Vagina (tissue), 2 donors: ENCODE measurements around the gene PGR. TPM values are rescaled to one million over a fixed set of nuclear protein-coding genes. Genes with fewer than 3 reads are reported as not detected.

Experiments
- DNase-seq, 2 donors: peaks; one replicate each; pipeline ENCODE4 v3.0.0-alpha.2; 2017; ENCODE audit errors: extremely low spot score in 2 of 2
- H3K27ac ChIP-seq: fragments of 200-600 bp; sonication (generic); one replicate; pipeline ENCODE4 v1.5.1; 2019
- H3K27me3 ChIP-seq: fragments of 200-600 bp; sonication (generic); one replicate; pipeline ENCODE4 v1.5.1; 2019
- H3K36me3 ChIP-seq, 2 donors: fragments of 200-600 bp; sonication (generic); one replicate each; pipeline ENCODE4 v1.5.1; 2017 to 2019
- H3K4me1 ChIP-seq: fragments of 200-600 bp; sonication (generic); one replicate; pipeline ENCODE4 v1.5.1; 2019
- H3K4me3 ChIP-seq, 2 donors: fragments of 200-600 bp; sonication (generic); 1 replicate in 1 of 2; 2 replicates in 1 of 2; pipeline ENCODE4 v1.5.1; 2016 to 2019
- H3K9me3 ChIP-seq: fragments of 200-600 bp; sonication (generic); one replicate; pipeline ENCODE4 v1.5.1; 2019
- CTCF ChIP-seq, 3 experiments: fragments of 450-650 bp in 2 of 3; fragments of 200-600 bp in 1 of 3; sonication (generic) in 1 of 3; IDR thresholded peaks; one replicate each; pipeline ENCODE4 v1.5.1; 2017 to 2019; ENCODE audit warnings: antibody characterized with exemption in 3 of 3, mild to moderate bottlenecking in 2 of 3, moderate library complexity in 2 of 3
- POLR2A ChIP-seq, 2 donors: fragments of 450-650 bp; IDR thresholded peaks; one replicate each; pipeline ENCODE4 v1.6.1; 2017; ENCODE audit warnings: antibody characterized with exemption in 2 of 2, mild to moderate bottlenecking in 2 of 2, moderate library complexity in 2 of 2
- POLR2AphosphoS5 ChIP-seq, 2 donors: sonication (generic); formaldehyde crosslinking; IDR thresholded peaks; one replicate each; pipeline ENCODE4 v1.9.0; 2017; ENCODE audit warnings: antibody characterized with exemption in 2 of 2, mild to moderate bottlenecking in 2 of 2, low read depth in 1 of 2; ENCODE audit not compliant: insufficient read depth in 1 of 2
- intact Hi-C: fragments of 100-400 bp; cut with DNase I; formaldehyde crosslinking; loops from one replicate; pipeline ENCODE4 v1.15.1; 2023
- total RNA-seq: library from RNA; depleted of rRNA; stranded (reverse); fragments of >200 nt; gene quantifications from one replicate; pipeline ENCODE4 v1.2.3, GENCODE V29; 2016

PGR gene
- total RNA-seq, 1 donor from 2014 or later = 34.4 TPM

- intact Hi-C loops = no loop called here
- TF ChIP-seq POLR2AphosphoS5 (IDR thresholded peaks at IDR 0.05; ENCODE audit: insufficient read depth in 1 of 2, low read depth in 1 of 2) = no peak
- TF ChIP-seq CTCF (IDR thresholded peaks at IDR 0.05) = no peak
- TF ChIP-seq POLR2A (IDR thresholded peaks at IDR 0.05) = no peak
Observed at GRCh38 chr11:101061606-101062005, 68.0 kb downstream of the PGR start.

GRCh38 chr11:101059331-101059730 lies 70.3 kb downstream of the PGR start:
- no peak for DNase-seq

More at GRCh38 chr11:101061606-101062005, 68.0 kb downstream of the PGR start:
- Histone ChIP-seq H3K9me3 (no peaks in the 10 kb centered on the region), H3K27ac (no peak overlapping the region), H3K36me3 (no peaks in the 10 kb centered on the region), H3K4me1 (peaks cover 28% of the 10 kb centered on the region), H3K4me3 (no peak overlapping the region), H3K27me3 (no peaks in the 10 kb centered on the region)
- DNase-seq = no peak

GRCh38 chr11:101053492-101053891 lies 76.1 kb downstream of the PGR start:
- H3K9me3 ChIP-seq = no peaks in the 10 kb centered on the region
- H3K4me3 ChIP-seq = no peak overlapping the region
- peaks cover 14% of the 10 kb centered on the region for H3K4me1 ChIP-seq
- DNase-seq = no peak
- H3K27me3 ChIP-seq = no peaks in the 10 kb centered on the region
- no peak overlapping the region for H3K27ac ChIP-seq
- intact Hi-C loops = no loop called here
- no peaks in the 10 kb centered on the region for H3K36me3 ChIP-seq
- TF ChIP-seq POLR2A (IDR thresholded peaks at IDR 0.05) (no peak), POLR2AphosphoS5 (IDR thresholded peaks at IDR 0.05; ENCODE audit: insufficient read depth in 1 of 2, low read depth in 1 of 2) (no peak), CTCF (IDR thresholded peaks at IDR 0.05) (no peak)

More at GRCh38 chr11:101059331-101059730, 70.3 kb downstream of the PGR start:
- H3K36me3 ChIP-seq = no peaks in the 10 kb centered on the region
- H3K27me3 ChIP-seq = no peaks in the 10 kb centered on the region
- H3K27ac ChIP-seq = no peak overlapping the region
- H3K4me1 ChIP-seq = peaks cover 21% of the 10 kb centered on the region
- intact Hi-C loops = no loop called here
- TF ChIP-seq CTCF (IDR thresholded peaks at IDR 0.05) = no peak
- no peak for TF ChIP-seq POLR2A (IDR thresholded peaks at IDR 0.05)
- no peak for TF ChIP-seq POLR2AphosphoS5 (IDR thresholded peaks at IDR 0.05; ENCODE audit: insufficient read depth in 1 of 2, low read depth in 1 of 2)
- H3K4me3 ChIP-seq = no peak overlapping the region
- no peaks in the 10 kb centered on the region for H3K9me3 ChIP-seq

- no peaks in the 10 kb centered on the region for H3K9me3 ChIP-seq
- no peaks in the 10 kb centered on the region for H3K27me3 ChIP-seq
- no peaks in the 10 kb centered on the region for H3K36me3 ChIP-seq
- H3K4me3 ChIP-seq = no peak overlapping the region
- H3K27ac ChIP-seq = no peak overlapping the region
- intact Hi-C loops = no loop called here
- DNase-seq = no peak
- no peaks in the 10 kb centered on the region for H3K4me1 ChIP-seq
- TF ChIP-seq POLR2AphosphoS5 (IDR thresholded peaks at IDR 0.05; ENCODE audit: insufficient read depth in 1 of 2, low read depth in 1 of 2) = no peak
- no peak for TF ChIP-seq CTCF (IDR thresholded peaks at IDR 0.05)
Observed at GRCh38 chr11:101051677-101052076, 77.9 kb downstream of the PGR start.

GRCh38 chr11:101049813-101050212 lies 79.8 kb downstream of the PGR start:
- Histone ChIP-seq H3K4me1 (no peaks in the 10 kb centered on the region), H3K36me3 (no peaks in the 10 kb centered on the region), H3K4me3 (no peak overlapping the region), H3K27me3 (no peaks in the 10 kb centered on the region), H3K9me3 (no peaks in the 10 kb centered on the region), H3K27ac (no peak overlapping the region)
- DNase-seq = no peak
- intact Hi-C loops = no loop called here
- TF ChIP-seq POLR2A (IDR thresholded peaks at IDR 0.05) (no peak), POLR2AphosphoS5 (IDR thresholded peaks at IDR 0.05; ENCODE audit: insufficient read depth in 1 of 2, low read depth in 1 of 2) (no peak), CTCF (IDR thresholded peaks at IDR 0.05) (no peak)
